IMR-90 (cell line): Measurements from ENCODE around the gene NKTR. TPM values are rescaled to one million over a fixed set of nuclear protein-coding genes. Genes with fewer than 3 reads are reported as not detected.
"Not testable (repeated sequence)": the region's sequence is repeated elsewhere in the genome, so short reads cannot be mapped to it uniquely, and the experiment has no call there.

Source experiments
- ATAC-seq: fragments of 200-7000 bp; cut with Tn5 transposase; 2 replicates; pipeline ENCODE4 v1.9.1; 2020; ENCODE audit warnings: low read depth, mild to moderate bottlenecking, moderate library complexity
- BruUV-seq: library from RNA; stranded (reverse); fragments of 400-500 nt; replicated peaks from 2 replicates; lab custom pipeline; 2021; lab: Mats Ljungman, UMichigan
- CTCF ChIA-PET: fragments of 300-600 bp; formaldehyde crosslinking; extraction: SDS; loops from one replicate; lab custom pipeline; 2021; ENCODE audit warnings: antibody characterized with exemption; lab: Yijun Ruan, JAX
- POLR2A ChIA-PET: fragments of 300-600 bp; sonication (Branson Sonifier 250); formaldehyde crosslinking; loops from one replicate; lab custom pipeline; 2022; ENCODE audit warnings: antibody characterized with exemption; ENCODE audit not compliant: unreplicated experiment; lab: Charles Lee
- DNase-seq: peaks from one replicate; pipeline ENCODE4 v3.0.0; 2013
- H2AFZ ChIP-seq: replicated peaks from 2 replicates; pipeline ENCODE3; 2013; ENCODE audit warnings: low read length, mild to moderate bottlenecking; ENCODE audit not compliant: poor library complexity
- H2AK5ac ChIP-seq: 2 replicates; pipeline ENCODE4 v1.6.1; 2013; ENCODE audit warnings: low read depth, low read length, inconsistent platforms
- H2AK9ac ChIP-seq: replicated peaks from 2 replicates; pipeline ENCODE3; 2013; ENCODE audit warnings: mild to moderate bottlenecking, low read depth, low read length, moderate library complexity; ENCODE audit not compliant: poor library complexity
- H2BK120ac ChIP-seq: 2 replicates; pipeline ENCODE4 v1.6.1; 2013; ENCODE audit warnings: low read depth, low read length, inconsistent platforms
- H2BK15ac ChIP-seq: 3 replicates; pipeline ENCODE4 v1.6.1; 2013; ENCODE audit warnings: low read depth, low read length, inconsistent platforms
- H2BK20ac ChIP-seq: 2 replicates; pipeline ENCODE4 v1.6.1; 2013; ENCODE audit warnings: low read depth, mild to moderate bottlenecking, inconsistent platforms, low read length, moderate library complexity
- H2BK5ac ChIP-seq: 2 replicates; pipeline ENCODE4 v1.6.1; 2013; ENCODE audit warnings: mild to moderate bottlenecking, low read depth, low read length, inconsistent platforms; ENCODE audit not compliant: poor library complexity, severe bottlenecking
- H3K14ac ChIP-seq: replicated peaks from 2 replicates; pipeline ENCODE4 v1.6.1; 2013; ENCODE audit warnings: low read depth, low read length, inconsistent platforms
- H3K18ac ChIP-seq: 2 replicates; pipeline ENCODE4 v1.6.1; 2013; ENCODE audit warnings: low read depth, low read length, control low read depth
- H3K23ac ChIP-seq: 2 replicates; pipeline ENCODE4 v1.6.1; 2013; ENCODE audit warnings: low read depth, low read length, inconsistent platforms
- H3K27ac ChIP-seq: 2 replicates; pipeline ENCODE4 v1.5.1; 2013; ENCODE audit warnings: mild to moderate bottlenecking, control low read depth, low read length; ENCODE audit not compliant: insufficient read depth
- H3K27me3 ChIP-seq: 2 replicates; pipeline ENCODE4 v1.6.1; 2013; ENCODE audit warnings: low read length; ENCODE audit not compliant: control insufficient read depth, insufficient read depth
- H3K36me3 ChIP-seq: 2 replicates; pipeline ENCODE4 v1.6.1; 2013; ENCODE audit warnings: low read length, mixed read lengths; ENCODE audit not compliant: control insufficient read depth, insufficient read depth
- H3K4ac ChIP-seq: 2 replicates; pipeline ENCODE4 v1.6.1; 2013; ENCODE audit warnings: low read depth, low read length, inconsistent platforms
- H3K4me1 ChIP-seq: 2 replicates; pipeline ENCODE4 v1.6.1; 2013; ENCODE audit warnings: low read length, mixed read lengths; ENCODE audit not compliant: control insufficient read depth, insufficient read depth
- H3K4me2 ChIP-seq: 2 replicates; pipeline ENCODE4 v1.6.1; 2013; ENCODE audit warnings: low read depth, mild to moderate bottlenecking, control low read depth, low read length, moderate library complexity
- H3K4me3 ChIP-seq: 2 replicates; pipeline ENCODE4 v1.5.1; 2013; ENCODE audit warnings: low read depth, mild to moderate bottlenecking, control low read depth, low read length, moderate library complexity; ENCODE audit not compliant: insufficient read depth
- H3K56ac ChIP-seq: 2 replicates; pipeline ENCODE4 v1.6.1; 2013; ENCODE audit warnings: low read length, inconsistent platforms; ENCODE audit not compliant: insufficient read depth; ENCODE audit errors: extremely low read depth
- H3K79me1 ChIP-seq, 2 experiments: 2 replicates each; pipeline ENCODE4 v1.6.1; 2013; ENCODE audit warnings: low read length in 2 of 2, inconsistent platforms in 1 of 2, low read depth in 1 of 2
- H3K9ac ChIP-seq: 2 replicates; pipeline ENCODE4 v1.6.1; 2013; ENCODE audit warnings: low read depth, low read length, control low read depth
- H3K9me1 ChIP-seq: 2 replicates; pipeline ENCODE4 v1.6.1; 2013; ENCODE audit warnings: low read length, inconsistent platforms; ENCODE audit not compliant: insufficient read depth
- H3K9me3 ChIP-seq: 2 replicates; pipeline ENCODE4 v1.6.1; 2013; ENCODE audit warnings: low read length; ENCODE audit not compliant: control insufficient read depth, insufficient read depth
- H4K20me1 ChIP-seq: 2 replicates; pipeline ENCODE4 v1.6.1; 2013; ENCODE audit warnings: low read length, inconsistent platforms; ENCODE audit not compliant: insufficient read depth
- H4K5ac ChIP-seq: 2 replicates; pipeline ENCODE4 v1.6.1; 2013; ENCODE audit warnings: mild to moderate bottlenecking, low read depth, low read length, control low read depth
- H4K8ac ChIP-seq, 2 experiments: 2 replicates each; pipeline ENCODE4 v1.6.1; 2013; ENCODE audit warnings: low read depth in 2 of 2, low read length in 2 of 2, control low read depth in 1 of 2, inconsistent platforms in 1 of 2
- H4K91ac ChIP-seq: 2 replicates; pipeline ENCODE4 v1.6.1; 2013; ENCODE audit warnings: low read depth, low read length, inconsistent platforms; ENCODE audit not compliant: insufficient read depth
- WGBS, 2 experiments: methylation state at CpG; one replicate each; pipeline versions ENCODE4 v1.1.5 to v1.1.7; 2013; ENCODE audit warnings: missing lambda C conversion rate in 2 of 2; ENCODE audit not compliant: insufficient read length in 1 of 2; ENCODE audit errors: extremely low coverage in 2 of 2; 5-methylcytosine and 5-hydroxymethylcytosine counted together
- dilution Hi-C: fragments of 300-500 bp; cut with HindIII; formaldehyde crosslinking; loops from one replicate; pipeline ENCODE4 v1.14.3; 2018; ENCODE audit warnings: low sequenced_read_pairs; ENCODE audit not compliant: unreplicated experiment
- in situ Hi-C: fragments of 300-500 bp; cut with MboI; formaldehyde crosslinking; loops from 3 replicates; pipeline ENCODE4 v1.14.3; 2019; ENCODE audit warnings: low sequenced_read_pairs, inconsistent platforms, mixed read lengths
- intact Hi-C: fragments of 100-400 bp; cut with micrococcal nuclease; formaldehyde crosslinking; loops from 2 replicates; pipeline ENCODE4 v1.10.0; 2022
- polyA plus RNA-seq, 3 experiments: library from polyadenylated mRNA; depleted of rRNA; stranded (reverse); fragments of >200 nt; gene quantifications; 2 replicates each; pipeline ENCODE4 v1.2.3, GENCODE V29; 2012; ENCODE audit warnings: low replicate concordance in 1 of 3
- total RNA-seq: library from RNA; depleted of rRNA; stranded (reverse); fragments of >200 nt; gene quantifications from 2 replicates; pipeline ENCODE4 v1.2.3, GENCODE V29; 2012

Gene NKTR
- total and polyA plus RNA-seq, 2 of the 4 experiments (the other 2 are of a cell fraction): 24.0 to 30.7 TPM

DNA sequence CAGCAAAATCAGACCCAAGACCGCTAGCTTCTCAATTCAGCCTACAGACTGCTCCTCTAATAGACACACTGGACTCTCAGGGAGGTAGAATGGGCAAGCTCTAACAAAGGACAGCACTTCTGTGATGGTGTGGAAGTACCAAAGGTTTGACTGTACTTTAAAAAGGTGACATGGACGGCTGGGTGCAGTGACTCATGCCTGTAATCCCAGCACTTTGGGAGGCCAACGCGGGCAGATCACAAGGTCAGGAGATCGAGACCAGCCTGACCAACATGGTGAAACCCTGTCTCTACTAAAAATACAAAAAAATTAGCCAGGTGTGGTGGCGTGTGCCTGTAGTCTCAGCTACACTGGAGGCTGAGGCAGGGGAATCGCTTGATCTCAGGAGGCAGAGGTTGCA is 3.4 kb upstream of the NKTR start:
- Histone ChIP-seq H3K79me1 (peaks cover 11 to 28% of the 10 kb centered on the region in 2 experiments), H4K20me1 (peaks cover 10% of the 10 kb centered on the region; the same call in 1 of the 2 replicates)
- BruUV-seq, H2BK20ac ChIP-seq, H4K5ac ChIP-seq, H3K4me2 ChIP-seq, H3K9me3 ChIP-seq, in situ Hi-C loops, H3K9ac ChIP-seq, H4K8ac ChIP-seq, H2BK120ac ChIP-seq, ATAC-seq, H3K27me3 ChIP-seq, H3K4me1 ChIP-seq, H3K14ac ChIP-seq, H3K18ac ChIP-seq, H3K27ac ChIP-seq, dilution Hi-C loops, DNase-seq, POLR2A ChIA-PET, H3K56ac ChIP-seq, intact Hi-C loops, H3K9me1 ChIP-seq, H2BK15ac ChIP-seq, H2AK9ac ChIP-seq, H3K4me3 ChIP-seq, H4K91ac ChIP-seq, H3K23ac ChIP-seq, H3K36me3 ChIP-seq, H2BK5ac ChIP-seq, H3K4ac ChIP-seq, H2AK5ac ChIP-seq, H2AFZ ChIP-seq, CTCF ChIA-PET: not testable (repeated sequence)
- WGBS, 2 experiments: 100% methylated on average over 1 of the region's 7 CpGs; no CpG with 5 or more reads in 1 of the 2 experiments
